GM18868 (cell line): ENCODE results near the gene COL18A1.

Source experiments
- ATAC-seq: cut with Tn5 transposase; IDR thresholded peaks from one replicate; pipeline ENCODE4 v1.9.1; 2021; ENCODE audit warnings: mild to moderate bottlenecking, moderate library complexity; ENCODE audit not compliant: unreplicated experiment

Gene COL18A1

DNA sequence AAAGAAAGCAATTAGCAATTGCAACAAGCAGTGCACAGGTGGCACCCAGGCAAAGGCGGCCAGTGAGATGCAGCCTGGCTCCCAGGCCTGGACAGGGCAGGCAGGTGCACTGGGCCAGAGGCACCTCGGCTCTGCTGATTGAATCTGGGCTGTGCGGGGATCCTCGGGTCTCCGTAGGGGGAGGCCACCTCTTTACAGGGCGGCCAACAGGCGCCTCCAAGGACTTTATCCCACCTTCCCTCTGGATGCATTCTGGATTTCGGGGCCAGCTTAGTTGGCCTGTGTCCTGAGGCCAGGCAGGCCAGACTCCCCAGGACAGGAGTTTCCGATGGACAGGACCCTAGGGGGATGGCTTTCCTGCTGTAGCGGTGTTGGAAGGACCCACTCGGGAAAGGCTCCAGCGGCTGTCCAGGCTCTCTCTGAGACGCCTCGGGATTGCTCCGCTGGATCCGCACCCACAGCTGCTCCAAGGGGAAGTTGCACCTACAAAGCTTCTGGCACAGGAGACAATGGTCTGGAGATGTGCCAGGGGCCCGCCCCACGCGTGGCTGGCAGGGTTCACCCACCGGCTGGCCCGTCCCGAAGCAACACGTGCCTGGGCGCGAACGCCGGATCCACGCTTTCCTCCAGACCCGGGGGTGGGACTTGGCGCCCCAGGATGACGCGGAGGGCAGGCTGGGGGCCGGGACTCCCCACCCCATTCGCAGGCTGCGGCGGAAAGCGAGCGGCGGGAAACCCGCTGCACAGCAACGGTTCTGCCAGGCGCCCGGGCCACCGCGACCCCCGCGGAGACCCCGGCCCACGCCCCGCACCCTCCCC is 136.5 kb downstream of the COL18A1 start:
- peak; percentile 57 for ATAC-seq

DNA sequence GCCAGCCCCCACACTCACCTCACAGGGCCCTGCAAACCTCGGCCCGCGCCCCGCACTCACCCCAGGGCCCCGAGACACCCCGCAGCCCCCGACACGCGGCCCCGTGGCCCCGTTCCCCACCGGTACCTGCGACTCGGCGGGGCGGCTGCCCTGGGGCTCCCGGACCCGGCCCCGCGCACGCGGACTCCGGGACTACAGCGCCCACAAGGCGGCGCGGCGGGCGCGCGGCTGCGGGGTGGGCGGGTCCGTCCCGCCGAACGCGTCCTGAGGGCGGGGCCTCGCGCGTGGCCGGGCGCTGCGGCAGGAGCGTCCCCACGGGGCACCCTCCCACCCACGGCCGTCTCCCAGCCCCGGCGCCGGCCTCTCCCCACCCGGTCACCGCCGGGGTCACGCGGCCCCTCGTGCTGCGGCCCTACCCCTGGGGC is 137.3 kb downstream of the COL18A1 start, which contains the start of gene SLC19A1:
TSS of gene SLC19A1 (minus strand) at position 199 of the 425 bp plus-strand sequence. CDS start 4,481 bp downstream, outside the sequence.
- peak; percentile 71 for ATAC-seq

DNA sequence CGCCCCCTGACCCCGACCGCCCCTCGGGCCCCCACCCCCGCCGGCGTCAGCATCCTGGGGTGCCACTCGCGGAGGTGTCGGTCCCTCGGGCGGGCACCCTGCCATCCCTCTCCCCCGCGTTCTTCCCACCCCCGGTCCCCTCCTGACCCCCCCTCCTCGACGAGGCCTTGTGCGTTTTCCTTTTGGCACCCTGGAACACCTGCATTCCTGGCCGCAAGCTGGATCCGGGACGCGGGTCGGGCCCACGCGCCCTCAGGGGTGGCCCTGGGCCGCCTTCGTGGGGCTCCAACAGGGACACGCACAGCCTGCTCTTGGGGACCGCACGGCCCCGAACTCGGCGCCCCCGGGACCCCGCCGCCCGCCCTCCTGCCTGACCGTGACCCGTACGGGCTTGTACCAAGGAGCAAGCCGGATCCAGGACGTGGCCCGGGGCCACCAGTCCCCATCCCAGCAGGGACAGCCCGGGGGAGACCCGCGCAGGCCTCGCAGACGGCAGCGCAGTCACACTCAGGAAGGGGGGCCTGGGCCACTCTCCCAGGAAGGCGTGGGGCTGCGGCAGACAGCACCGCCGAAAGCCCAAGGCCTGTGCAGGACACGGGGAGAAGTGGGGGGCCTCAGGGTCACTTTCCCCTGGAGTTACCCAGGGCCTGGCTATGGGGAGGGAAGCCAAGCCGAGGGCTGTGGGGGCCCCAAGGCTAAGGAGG is 137.9 kb downstream of the COL18A1 start:
- ATAC-seq: no peak

DNA sequence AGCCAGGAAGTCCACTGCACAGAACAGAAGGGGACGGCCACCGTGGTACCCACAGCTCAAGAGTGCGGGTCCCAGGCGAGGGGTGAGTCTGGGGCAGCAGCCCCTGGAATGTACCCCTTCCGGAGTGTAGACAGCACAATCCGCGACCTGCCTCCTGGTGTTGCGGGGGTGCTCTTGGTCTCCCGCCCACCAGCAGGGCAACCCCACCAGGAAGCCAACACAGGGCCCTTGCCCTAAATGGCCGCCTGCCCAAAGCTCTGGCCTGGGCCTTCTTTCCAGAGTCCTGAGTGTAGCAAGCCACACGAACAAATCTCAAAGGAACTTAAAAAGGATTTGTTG is 138.4 kb downstream of the COL18A1 start:
- ATAC-seq: no peak

DNA sequence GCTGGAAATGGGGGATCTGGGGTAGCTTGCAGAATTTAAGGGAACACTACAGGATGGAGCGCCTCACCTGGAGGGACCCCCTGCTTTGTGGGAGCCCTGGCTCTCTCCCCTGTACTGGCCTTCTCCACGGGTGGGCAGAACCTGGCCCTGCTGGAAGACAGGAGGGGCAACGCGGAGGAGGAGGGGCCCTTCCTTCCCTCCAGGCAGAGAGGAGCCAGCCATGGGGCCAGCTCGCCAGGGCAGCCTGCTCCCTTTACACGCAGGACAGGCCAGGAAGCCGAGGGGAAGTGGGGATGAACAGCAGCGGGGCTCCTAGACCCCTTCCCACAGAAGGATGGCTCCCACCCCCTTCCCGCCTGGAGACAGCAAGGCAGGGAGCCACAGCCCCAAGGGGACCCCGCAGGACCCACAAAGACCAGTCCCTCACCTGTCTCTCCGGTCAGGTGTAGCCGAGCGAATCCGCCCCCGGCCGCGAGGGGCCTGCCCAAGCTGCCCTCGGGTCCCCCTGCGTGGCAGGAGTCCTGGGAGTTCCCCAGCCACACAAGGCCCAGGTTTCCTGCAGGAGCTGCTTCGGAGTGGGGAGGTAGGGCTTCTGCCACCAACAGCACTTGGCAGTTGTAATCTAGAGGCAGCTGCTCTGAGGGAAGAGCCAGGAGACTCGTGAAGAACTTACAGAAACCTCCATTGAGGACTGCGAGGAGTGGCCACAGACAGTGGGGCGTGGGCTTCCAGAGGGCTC is 138.9 kb downstream of the COL18A1 start:
- ATAC-seq: no peak

DNA sequence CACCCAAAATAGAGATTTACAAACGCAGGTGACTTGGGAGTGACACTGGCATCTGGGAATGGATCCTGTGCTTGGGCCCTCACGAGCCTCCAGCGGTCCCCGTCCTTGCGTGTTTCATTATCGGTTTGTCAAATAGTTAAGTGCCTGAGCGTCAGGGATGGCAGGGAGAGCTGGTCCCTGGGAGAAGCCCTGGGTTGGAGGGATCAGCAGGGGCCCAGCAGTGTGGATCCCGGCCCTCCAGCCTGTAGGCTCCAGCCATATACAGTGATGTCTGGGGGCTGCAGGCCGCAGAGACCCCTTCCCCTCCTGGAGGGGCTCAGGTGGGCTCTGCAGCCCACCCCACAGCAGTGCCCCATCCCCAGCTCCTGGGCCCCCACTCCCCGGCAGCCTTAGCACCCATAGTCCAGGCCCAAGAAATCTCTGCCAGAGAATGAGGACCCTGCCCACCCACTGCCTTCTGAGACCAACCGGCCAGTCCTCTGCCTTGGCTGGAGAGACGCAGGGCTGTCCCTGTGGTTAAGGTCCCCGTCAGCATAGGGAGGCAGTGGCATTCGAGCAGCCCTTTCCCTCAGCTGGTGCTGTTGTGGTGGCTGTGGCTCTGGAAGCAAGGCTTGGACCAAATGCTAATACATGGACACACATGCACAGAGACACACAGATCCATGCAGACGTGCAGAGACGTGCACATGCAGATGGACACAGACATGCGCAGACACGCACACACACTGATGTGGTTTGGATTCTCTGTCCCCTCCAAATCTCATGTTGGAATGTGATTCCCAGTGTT is 139.7 kb downstream of the COL18A1 start:
- no peak for ATAC-seq

DNA sequence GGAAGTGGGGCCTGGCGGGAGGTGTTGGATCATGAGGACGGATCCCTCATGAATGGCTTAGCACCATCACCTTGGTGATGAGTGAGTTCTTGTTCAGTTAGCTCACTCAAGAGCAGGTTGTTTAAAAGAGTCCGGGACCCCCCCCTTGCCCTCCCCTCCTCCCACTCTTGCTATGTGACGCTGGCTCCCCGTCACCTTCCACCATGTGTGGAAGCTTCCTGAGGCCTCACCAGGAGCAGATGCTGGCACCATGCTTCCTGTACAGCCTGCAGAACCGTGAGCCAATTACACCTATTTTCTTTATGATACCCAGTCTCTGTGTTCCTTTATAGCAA is 140.2 kb downstream of the COL18A1 start:
- ATAC-seq: no peak

DNA sequence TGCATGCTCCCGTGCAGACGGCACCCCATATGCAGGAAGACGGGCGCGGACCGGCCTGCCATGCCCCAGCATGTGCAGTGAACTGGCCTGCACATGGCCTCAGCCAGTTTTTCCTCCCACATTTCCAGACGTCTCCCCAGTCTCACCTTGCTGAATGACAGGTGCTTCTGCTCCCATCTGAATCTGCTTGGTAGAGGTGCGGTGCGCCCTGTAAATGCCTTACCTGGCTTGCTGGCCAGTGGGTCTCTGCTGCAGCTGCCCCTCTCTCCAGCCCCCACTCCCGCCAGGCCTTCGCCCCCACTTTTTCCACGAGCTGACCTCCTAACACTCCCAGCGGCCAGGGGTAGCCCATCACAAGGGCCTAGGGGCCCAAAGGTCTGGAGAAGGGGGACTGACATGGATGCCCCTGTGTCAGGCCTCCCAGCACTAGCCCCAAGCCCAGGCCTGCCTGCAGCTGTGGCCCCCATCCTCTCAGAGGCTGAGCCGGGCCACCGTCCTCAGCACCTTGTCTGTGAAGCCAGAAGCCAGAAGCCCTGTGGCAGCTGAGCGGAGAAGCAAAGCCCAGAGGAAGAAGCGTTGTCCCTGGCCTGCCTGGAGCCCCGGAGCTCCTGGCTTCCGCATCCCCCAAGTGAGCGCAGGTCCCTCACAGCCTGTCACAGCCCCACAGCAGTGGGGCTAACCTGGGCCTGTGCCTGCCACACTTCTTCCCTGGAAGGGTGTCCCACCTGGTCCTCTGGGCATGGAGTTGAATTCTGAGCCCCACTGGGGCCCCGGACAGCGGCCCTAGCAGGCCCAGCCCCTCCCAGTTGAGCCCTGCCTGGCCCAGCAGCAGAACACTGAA is 140.9 kb downstream of the COL18A1 start:
- ATAC-seq: no peak

DNA sequence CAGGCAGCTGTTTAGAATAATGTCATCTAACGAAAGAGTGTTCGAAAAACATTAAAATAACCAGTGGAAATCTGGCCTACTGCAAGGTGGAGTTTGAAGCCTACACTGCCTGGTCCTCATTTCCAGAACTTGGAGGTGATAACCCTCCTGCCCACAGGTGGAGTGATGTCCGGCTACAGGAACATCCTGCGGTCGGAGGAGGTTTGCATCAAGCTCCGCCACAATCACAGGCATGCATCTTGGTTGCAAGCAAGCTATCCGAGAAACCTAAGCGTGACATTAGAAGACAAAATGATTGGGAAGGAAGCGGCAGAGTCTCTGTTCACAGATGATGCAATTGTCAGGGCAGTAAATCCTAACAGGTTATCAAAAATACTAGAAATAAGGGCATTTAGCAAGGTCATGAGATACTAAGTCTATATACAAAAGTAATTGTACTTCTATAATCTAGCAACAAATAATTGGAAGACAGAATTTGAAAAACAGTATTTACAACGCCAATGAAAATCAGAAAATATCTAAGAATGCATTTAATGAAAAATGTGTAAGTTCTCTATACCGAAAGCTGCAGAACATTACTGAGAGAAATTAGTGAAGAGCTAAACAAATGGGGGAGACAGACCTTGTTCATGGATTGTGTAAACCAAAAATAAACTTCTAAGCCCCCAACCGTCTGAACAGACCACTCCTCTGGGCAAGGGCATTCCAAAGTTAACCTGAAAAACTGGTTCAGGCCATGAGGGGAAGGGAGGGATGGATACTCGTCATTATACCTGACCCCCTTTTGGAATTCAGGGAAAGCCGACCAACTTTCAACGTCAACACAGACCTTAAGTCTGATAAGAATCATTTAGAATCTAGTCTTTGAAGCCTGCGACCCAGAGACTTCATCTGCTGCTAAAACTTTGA is 141.9 kb downstream of the COL18A1 start:
- ATAC-seq: no peak

DNA sequence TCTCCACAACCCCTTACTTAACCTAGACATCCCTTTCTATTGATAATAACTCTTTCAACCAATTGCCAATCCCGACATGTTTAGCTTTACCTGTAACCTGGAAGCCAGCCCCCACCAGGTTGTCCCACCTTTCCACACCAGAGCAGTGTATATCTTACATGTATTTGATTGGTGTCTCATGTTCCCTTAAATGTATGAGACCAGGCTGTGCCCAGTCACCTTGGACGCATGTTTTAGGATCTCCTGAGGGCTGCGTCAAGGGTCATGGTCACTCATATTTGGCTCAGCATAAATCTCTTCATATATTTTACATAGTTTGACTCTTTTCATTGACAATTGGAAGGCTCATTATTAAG is 142.6 kb downstream of the COL18A1 start:
- ATAC-seq: no peak

DNA sequence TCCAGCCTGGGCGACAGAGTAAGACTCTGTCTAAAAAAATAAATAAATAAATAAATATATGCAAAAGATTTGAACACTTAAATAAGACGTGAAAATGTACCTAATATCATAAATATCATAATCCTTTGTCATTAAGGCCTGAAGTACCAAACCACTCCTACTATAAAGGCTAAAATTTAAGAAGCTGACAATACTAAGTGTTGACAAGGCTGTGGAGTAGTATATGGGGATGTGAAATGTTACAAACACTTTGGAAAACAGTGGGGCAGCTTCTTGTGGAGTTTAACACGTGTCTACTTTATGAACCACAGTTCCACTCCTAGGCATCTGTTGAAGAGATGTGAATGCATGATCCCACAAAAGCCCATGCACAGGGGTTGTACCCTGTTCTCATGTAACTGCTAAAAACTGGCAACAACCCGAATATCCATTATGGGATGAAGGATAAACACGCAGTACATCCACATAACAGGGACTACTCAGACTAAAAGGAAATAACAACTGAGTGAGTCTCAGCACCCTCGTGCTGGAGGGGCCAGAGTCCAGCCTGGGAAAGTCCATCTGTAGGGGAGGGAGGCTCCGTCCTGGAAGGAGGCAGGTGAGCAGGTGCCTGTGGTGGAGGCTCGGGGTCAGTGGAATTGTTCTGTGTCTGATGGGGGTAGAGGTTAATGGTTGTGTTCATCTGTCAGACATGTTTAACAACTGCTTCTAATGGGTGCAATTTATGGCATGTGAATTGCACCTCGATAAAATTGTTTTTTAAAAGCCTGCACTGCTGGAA is 143.9 kb downstream of the COL18A1 start:
- no peak for ATAC-seq

DNA sequence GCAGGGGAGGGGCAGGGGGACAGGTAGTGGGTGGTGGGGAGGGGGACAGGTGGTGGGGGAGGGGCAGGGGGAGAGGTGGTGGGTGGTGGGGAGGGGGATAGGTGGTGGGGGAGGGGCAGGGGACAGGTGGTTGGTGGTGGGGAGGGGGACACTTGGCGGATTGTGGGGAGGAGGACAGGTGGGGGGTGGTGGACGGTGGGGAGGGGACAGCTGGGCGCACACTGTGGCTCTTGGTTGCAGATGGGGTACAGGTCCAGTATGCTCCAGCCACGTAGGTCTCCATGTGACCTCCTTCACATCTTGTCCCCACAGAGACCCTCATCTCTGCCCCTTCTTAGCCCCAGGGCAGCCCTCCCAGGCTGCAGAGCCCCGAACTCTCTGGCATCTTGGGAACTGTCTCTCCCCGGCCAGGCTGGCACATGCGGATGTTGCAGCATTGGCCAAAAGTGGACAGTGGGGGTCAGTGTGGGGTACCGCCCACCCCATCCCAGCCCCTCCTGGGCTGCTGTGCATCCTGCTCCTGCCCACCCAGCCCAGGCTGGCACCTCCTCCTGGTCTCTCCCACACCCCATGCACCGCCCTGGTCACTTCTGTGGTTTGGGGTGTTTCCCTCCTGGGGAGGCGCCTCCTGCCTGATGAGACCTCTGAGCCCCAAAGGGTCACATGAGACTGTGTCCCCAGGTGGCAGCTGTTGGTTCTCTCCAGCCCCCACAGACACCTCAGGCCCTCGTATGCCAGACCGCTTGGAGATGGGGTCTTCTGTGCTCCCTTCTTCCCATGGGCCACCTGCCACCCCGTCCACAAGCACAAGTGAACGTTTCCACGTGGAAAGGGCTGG is 144.9 kb downstream of the COL18A1 start:
- ATAC-seq: no peak

DNA sequence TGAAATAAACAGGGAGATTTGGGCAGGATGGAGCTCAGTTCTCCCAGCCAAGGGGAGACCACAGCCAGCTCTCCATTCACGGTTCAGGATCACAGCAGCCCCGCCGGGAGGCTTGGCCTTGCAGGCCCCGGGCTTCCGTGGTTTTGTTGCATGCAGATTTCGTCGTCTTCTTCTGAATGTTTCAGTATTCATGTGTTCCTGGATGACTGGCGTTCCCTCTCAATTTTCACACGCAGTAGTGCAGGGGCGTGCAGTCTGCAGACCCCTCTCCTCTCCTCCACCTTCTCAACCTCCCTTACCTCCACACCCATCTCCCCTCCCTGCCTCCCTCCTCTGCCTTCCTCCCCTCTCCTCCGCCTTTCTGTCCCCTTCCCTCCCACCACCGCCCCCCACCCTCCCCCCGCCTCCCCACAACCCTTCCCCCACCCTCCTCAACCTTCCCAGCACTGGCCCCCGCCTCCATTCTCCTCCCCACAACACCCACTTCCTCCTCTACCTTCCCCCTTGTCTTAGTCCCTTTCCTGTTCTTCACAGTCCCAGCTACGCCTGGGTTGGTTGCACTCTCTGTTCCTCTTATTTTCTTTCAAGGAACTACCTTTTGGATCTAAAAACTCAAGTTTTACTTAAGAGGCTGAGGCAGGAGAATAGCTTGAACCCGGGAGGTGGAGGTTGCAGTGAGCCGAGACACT is 145.7 kb downstream of the COL18A1 start:
- ATAC-seq: no peak

DNA sequence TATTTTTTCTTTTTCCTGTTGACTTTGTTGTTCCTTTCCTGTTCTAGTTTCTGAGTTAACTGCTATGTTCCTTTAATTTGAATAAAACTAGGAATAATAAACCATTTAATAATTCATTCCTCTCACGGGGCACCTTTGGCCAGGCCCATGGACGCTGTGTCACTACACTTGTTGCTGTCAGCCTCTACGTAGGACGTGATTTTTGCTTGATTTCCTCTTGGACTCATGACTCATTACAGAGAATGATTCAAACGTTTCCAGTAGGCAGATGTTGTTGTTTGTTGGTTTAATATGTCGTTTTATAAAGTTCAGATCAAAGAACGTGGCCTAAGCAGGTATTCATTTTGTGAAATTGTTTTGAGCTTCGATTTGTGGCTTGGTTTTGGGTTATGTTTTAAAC is 146.4 kb downstream of the COL18A1 start:
- ATAC-seq: no peak

DNA sequence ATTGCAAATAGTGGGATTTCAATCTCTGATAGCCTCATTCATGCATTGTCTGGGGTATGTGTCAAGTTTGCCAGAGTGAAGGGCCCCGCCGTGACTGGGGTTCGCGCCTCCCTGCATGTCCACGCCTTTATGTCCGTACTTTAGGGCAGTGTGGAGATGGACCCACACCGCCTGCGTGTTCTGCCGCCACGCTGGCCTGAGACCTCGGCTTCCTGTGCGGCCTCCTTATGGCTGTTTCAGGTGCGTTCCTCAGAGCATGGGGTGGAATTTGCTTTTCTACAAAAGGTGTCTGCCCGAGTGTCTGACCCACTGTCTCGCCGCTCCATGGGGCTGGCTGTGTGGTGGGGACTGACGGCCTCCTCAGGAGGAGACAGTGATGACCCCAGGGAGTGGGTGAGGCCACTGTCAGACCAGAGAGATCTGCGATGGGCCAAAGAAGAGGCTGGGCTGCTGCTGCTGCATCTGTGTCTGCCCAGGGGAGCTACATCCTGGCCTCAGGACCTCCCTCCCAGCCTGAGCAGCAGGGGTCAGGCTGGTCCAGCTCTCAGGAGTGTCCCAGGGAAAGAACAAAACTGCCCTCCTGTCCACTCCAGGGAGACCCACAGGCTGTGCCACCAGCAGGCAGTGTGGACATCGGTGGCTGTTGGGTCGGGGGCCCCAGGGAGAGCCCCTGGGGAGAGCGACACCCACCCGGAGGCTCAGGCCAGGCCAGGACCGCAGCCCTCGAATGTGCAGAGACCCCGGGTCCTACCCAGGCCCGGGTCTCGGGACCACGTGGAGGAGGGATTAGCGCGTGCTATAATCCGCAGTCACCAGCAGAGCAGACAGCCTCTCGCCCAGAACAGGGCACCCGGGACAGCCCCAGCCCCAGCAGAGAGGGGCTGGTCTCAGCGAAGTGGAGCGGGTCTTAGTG is 147.1 kb downstream of the COL18A1 start:
- ATAC-seq: no peak
